ENCODE results near the gene RIPOR2. TPM values are rescaled to one million over a fixed set of nuclear protein-coding genes. Genes with fewer than 3 reads are reported as not detected.

Gene RIPOR2
- total and polyA plus RNA-seq, 2 of the 13 experiments (the other 11 are each of a cell fraction or from before 2014, with no cell fraction given), result 0.02 to 0.05 TPM

DNA sequence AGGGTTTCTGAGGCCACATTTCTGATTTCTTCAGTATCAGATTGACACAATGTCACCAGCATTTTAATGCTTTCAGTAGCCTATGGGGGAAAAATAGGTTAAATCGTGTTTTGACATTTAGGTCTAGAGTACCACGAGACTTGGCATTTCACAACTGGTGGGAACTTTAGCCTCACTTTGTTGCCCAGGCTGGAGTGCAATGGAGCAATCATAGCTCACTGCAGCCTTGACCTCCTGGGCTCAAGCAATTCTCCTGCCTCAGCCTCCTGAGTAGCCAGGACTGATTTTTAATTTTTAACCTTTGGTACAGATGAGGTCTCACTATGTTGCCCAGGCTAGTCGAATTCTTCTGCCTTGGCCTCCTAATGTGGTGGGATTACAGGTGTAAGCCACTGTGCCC is 126.0 kb downstream of the RIPOR2 start (continued):
- TF ChIP-seq, protein P1, sequence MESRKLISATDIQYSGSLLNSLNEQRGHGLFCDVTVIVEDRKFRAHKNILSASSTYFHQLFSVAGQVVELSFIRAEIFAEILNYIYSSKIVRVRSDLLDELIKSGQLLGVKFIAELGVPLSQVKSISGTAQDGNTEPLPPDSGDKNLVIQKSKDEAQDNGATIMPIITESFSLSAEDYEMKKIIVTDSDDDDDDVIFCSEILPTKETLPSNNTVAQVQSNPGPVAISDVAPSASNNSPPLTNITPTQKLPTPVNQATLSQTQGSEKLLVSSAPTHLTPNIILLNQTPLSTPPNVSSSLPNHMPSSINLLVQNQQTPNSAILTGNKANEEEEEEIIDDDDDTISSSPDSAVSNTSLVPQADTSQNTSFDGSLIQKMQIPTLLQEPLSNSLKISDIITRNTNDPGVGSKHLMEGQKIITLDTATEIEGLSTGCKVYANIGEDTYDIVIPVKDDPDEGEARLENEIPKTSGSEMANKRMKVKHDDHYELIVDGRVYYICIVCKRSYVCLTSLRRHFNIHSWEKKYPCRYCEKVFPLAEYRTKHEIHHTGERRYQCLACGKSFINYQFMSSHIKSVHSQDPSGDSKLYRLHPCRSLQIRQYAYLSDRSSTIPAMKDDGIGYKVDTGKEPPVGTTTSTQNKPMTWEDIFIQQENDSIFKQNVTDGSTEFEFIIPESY (CRISPR knock-in tag; IDR thresholded peaks at IDR 0.05), result 0 out of 2 replicates have a peak, but pooled peaks have one; percentile 26
- TF ChIP-seq, protein P2, sequence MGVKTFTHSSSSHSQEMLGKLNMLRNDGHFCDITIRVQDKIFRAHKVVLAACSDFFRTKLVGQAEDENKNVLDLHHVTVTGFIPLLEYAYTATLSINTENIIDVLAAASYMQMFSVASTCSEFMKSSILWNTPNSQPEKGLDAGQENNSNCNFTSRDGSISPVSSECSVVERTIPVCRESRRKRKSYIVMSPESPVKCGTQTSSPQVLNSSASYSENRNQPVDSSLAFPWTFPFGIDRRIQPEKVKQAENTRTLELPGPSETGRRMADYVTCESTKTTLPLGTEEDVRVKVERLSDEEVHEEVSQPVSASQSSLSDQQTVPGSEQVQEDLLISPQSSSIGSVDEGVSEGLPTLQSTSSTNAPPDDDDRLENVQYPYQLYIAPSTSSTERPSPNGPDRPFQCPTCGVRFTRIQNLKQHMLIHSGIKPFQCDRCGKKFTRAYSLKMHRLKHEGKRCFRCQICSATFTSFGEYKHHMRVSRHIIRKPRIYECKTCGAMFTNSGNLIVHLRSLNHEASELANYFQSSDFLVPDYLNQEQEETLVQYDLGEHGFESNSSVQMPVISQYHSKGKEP (CRISPR knock-in tag; IDR thresholded peaks at IDR 0.05), result no peak
- no peak for TF ChIP-seq ZC3H13 (CRISPR knock-in tag; IDR thresholded peaks at IDR 0.05)
- TF ChIP-seq REPIN1 (CRISPR knock-in tag; IDR thresholded peaks at IDR 0.05; ENCODE audit: borderline replicate concordance, low read depth), result peak; percentile 56; the same call in 1 of the 2 replicates
- no peak for TF ChIP-seq SMARCE1 (IDR thresholded peaks at IDR 0.05; ENCODE audit: borderline replicate concordance)
- TF ChIP-seq, protein P3, sequence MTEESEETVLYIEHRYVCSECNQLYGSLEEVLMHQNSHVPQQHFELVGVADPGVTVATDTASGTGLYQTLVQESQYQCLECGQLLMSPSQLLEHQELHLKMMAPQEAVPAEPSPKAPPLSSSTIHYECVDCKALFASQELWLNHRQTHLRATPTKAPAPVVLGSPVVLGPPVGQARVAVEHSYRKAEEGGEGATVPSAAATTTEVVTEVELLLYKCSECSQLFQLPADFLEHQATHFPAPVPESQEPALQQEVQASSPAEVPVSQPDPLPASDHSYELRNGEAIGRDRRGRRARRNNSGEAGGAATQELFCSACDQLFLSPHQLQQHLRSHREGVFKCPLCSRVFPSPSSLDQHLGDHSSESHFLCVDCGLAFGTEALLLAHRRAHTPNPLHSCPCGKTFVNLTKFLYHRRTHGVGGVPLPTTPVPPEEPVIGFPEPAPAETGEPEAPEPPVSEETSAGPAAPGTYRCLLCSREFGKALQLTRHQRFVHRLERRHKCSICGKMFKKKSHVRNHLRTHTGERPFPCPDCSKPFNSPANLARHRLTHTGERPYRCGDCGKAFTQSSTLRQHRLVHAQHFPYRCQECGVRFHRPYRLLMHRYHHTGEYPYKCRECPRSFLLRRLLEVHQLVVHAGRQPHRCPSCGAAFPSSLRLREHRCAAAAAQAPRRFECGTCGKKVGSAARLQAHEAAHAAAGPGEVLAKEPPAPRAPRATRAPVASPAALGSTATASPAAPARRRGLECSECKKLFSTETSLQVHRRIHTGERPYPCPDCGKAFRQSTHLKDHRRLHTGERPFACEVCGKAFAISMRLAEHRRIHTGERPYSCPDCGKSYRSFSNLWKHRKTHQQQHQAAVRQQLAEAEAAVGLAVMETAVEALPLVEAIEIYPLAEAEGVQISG (CRISPR knock-in tag; IDR thresholded peaks at IDR 0.05), result peak; percentile 60
- TF ChIP-seq ARNT (IDR thresholded peaks at IDR 0.05), result no peak
- TF ChIP-seq TBP (CRISPR knock-in tag; IDR thresholded peaks at IDR 0.05), result no peak
- TF ChIP-seq RXRA (CRISPR knock-in tag; IDR thresholded peaks at IDR 0.05), result peak; percentile 72; the same call in 1 of the 2 replicates
- TF ChIP-seq NFE2 (CRISPR knock-in tag; IDR thresholded peaks at IDR 0.05), result no peak
- TF ChIP-seq ZNF713 (CRISPR knock-in tag; IDR thresholded peaks at IDR 0.05), result no peak
- peak; percentile 96 for TF ChIP-seq CEBPB (IDR thresholded peaks at IDR 0.05; ENCODE audit: borderline replicate concordance, low read depth, low read length)
- TF ChIP-seq, protein P4, sequence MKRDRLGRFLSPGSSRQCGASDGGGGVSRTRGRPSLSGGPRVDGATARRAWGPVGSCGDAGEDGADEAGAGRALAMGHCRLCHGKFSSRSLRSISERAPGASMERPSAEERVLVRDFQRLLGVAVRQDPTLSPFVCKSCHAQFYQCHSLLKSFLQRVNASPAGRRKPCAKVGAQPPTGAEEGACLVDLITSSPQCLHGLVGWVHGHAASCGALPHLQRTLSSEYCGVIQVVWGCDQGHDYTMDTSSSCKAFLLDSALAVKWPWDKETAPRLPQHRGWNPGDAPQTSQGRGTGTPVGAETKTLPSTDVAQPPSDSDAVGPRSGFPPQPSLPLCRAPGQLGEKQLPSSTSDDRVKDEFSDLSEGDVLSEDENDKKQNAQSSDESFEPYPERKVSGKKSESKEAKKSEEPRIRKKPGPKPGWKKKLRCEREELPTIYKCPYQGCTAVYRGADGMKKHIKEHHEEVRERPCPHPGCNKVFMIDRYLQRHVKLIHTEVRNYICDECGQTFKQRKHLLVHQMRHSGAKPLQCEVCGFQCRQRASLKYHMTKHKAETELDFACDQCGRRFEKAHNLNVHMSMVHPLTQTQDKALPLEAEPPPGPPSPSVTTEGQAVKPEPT (CRISPR knock-in tag; IDR thresholded peaks at IDR 0.05; ENCODE audit: low read depth), result no peak
- TF ChIP-seq JUND (CRISPR knock-in tag; IDR thresholded peaks at IDR 0.05), result no peak
- TF ChIP-seq CHD2 (IDR thresholded peaks at IDR 0.05; ENCODE audit: low read depth, low read length), result peak; percentile 78; the same call in 1 of the 2 replicates
- TF ChIP-seq, protein P5, sequence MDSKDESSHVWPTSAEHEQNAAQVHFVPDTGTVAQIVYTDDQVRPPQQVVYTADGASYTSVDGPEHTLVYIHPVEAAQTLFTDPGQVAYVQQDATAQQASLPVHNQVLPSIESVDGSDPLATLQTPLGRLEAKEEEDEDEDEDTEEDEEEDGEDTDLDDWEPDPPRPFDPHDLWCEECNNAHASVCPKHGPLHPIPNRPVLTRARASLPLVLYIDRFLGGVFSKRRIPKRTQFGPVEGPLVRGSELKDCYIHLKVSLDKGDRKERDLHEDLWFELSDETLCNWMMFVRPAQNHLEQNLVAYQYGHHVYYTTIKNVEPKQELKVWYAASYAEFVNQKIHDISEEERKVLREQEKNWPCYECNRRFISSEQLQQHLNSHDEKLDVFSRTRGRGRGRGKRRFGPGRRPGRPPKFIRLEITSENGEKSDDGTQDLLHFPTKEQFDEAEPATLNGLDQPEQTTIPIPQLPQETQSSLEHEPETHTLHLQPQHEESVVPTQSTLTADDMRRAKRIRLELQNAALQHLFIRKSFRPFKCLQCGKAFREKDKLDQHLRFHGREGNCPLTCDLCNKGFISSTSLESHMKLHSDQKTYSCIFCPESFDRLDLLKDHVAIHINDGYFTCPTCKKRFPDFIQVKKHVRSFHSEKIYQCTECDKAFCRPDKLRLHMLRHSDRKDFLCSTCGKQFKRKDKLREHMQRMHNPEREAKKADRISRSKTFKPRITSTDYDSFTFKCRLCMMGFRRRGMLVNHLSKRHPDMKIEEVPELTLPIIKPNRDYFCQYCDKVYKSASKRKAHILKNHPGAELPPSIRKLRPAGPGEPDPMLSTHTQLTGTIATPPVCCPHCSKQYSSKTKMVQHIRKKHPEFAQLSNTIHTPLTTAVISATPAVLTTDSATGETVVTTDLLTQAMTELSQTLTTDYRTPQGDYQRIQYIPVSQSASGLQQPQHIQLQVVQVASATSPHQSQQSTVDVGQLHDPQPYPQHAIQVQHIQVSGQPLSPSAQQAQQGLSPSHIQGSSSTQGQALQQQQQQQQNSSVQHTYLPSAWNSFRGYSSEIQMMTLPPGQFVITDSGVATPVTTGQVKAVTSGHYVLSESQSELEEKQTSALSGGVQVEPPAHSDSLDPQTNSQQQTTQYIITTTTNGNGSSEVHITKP (CRISPR knock-in tag; IDR thresholded peaks at IDR 0.05; ENCODE audit: low read depth), result 0 out of 2 replicates have a peak, but pooled peaks have one; percentile 45
